CD4-positive, alpha-beta T cell treated with Interleukin-6 at 100 ng/mL for 8 hours (primary cell): Measurements from ENCODE around the gene TM9SF3.

ENCODE experiments used
- DNase-seq: peaks from one replicate; pipeline ENCODE4 v3.0.0-alpha.2; 2020; ENCODE audit warnings: mixed read lengths, low spot score

The TM9SF3 gene

DNA sequence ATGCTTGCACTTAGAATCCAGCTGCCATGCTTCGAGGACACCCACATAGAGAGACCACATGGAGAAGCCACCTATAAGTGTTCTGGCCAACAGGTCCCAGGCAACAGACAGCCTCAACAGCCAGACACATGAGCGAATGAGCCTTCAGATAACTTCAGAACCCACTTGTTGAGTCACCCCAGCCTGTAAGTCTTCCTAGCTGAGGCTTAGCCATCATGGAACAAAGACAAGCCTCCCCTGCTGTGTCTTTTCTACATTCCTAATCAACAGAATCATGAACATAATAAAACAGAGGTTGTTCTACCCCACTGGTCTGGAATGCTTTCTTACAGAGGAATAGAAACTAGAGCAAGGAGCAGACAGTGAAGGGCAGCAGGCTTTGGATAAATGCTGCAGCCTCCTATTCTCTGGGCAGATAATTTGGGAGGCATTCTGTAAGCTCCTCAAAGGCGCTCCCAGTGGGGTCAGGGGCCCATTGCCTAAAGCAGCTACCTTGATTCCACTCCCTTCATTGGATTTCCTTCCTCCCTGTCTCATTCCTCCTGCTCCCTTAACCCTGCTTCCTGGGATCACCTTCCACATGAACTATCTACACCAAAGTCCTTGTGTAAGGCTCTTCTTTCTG, 77.7 kb downstream of the TM9SF3 start:
- no peak for DNase-seq

DNA sequence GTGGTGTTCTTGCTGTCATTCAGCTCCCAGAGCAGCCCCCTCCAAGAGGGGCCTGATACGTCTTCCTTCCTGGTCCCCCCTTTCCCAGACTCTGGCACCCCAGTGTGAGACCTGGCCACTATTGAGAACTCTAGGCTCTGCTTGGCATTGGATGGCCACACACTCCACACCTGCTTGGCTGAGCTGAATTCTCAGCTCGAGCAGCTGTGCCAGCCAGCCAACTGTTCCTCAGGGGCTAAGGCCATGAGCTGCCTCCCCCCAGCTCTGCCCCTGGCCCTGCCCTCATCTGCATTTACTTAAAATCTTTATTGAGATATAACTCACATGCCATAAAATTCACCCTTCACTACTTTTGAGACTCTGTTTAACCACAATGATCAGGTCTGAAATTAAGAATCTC, 79.8 kb downstream of the TM9SF3 start:
- DNase-seq = no peak

DNA sequence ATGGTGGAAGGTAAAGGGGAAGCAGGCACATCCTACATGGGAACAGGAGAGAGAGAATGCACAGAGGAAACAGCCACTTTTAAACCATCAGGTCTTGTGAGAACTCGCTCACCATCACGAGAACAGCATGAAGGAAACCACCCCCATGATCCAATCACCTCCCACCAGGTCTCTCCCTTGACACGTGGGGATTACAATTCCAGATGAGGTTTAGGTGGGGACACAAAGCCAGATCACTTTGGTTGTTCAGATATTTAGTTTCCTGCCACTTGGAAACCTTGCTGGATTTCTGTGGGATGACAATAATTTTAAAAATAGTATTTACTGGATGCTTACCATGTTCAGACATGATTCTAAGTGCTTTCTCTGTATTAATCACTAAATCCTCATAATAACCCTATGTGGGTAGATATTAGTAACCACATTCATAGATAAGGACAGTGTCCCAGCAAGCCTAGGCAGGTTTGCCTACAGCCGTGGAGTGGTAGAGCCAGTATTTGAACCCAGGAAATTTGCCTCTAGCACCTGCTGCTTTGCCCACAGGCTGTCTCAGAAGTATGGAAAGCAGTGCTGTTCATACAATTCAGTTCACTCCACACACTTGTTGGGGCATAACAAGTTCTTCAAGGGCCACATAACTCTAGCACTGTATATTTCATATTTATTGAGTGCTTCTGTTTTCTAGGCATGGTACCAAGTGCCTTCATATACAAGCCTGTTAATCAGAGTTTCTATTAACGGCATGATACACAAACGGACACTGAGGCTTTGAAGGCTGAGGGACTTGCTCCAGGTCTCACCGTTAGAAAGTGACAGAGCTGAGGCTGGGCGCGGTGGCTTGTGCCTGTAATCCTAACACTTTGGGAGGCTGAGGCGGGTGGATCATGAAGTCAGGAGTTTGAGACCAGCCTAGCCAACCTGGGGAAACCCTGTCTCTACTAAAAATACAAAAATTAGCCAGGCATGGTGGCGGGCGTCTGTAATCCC, 81.4 kb downstream of the TM9SF3 start:
- DNase-seq = no peak

DNA sequence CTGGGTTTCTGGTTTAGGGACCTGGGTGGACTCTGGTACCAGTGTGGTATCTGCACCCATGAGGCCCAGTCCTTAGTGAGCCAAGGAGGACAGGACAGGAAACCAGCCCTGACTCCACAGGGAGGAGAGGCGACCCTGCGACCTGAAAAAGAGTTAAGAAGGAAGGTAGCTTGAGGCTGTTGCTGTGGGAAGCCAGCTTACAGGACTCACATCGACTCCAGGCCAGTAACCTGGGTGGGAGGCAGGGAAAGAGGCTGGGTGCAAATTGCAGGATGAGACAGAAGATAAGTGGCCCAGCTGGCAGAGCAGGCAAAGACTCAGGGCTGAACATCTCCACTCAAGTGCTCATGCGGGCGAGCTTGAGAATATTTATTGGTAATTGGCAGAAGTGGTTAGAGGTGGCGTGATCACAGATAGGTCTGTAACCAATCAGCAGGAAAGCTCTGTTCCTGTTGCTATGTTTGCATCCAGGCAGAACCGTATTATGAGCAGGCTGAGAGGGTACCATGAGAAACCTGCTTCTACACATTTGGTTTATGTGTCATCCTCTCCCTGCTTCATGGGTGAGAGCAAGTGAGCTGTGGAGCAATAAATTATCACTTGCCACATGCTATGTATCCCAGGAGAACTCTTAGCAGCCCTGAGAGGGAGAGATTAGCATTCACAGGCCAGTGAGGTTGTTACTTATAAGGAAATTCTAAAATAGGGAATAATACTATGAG, 84.1 kb downstream of the TM9SF3 start:
- no peak for DNase-seq

DNA sequence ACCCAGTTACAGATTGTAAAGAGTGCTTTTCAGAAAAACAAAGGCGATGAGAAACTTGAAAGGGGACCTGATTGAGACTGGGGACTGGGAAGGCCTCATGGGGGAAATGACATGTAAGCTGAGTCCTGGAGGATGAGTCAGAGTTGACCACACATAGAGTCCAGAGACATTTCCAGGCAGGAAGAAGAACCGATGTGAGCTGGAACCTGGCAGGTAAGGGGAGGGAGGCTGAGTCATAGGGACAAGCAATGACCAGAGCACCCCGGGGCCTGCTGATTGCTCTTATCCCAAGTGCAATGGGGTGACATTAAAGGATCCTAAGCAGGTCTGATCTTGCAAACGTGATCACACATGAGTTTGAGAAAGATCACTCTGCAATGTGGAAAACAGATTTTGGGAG, 84.8 kb downstream of the TM9SF3 start:
- DNase-seq = no peak

DNA sequence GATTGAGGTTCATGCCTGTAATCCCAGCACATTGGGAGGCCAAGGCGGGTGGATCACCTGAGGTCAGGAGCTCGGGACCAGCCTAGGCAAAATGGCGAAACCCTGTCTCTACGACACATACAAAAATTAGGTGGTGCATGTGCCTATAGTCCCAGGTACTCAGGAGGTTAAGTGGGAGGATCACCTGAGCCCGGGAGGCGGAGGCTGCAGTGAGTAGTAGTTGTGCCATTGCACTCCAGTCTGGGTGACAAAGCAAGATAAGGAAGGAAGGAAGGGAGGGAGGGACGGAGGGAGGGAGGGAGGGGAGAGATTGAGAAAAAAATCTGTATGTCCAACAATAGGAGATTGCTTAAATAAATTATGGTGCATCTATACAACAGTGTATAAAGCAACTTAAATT, 86.3 kb downstream of the TM9SF3 start:
- no peak for DNase-seq

DNA sequence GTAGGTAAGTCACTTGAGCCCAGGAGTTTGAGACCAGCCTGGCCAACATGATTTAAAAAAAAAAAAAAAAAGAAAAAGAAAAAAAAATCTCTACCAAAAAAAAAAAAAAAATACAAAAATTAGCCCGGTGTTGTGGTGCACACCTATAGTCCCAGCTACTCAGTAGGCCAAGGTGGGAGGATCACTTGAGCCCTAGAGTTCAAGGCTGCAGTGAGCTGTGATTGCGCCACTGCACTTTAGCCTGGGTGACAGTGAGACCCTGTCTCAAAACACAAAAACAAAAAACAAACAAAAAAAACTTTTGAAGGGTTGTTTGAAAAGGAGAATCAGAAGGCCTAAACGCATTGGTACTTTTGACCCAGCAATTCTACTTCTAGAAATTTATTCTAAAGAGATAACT, 86.8 kb downstream of the TM9SF3 start:
- no peak for DNase-seq

DNA sequence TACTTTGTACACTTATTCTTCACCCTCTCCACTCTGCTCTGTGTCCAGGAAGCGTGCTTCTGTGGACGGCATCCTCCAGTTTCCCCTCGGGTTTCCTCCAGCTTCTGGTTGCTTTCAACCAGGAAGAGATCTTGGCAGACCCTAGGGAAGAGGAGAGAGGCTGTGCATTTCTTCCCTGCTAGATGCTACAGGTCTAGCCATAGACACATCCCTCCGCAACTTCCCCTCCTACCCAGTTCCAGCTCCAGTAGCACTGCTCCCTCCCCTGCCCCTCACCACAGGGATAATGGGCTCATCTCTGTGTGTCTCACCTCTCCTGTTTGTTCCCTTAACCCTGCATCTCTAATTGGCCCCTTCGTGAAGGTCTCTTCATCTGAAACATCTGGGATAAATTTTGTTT, 89.4 kb downstream of the TM9SF3 start:
- DNase-seq = no peak

DNA sequence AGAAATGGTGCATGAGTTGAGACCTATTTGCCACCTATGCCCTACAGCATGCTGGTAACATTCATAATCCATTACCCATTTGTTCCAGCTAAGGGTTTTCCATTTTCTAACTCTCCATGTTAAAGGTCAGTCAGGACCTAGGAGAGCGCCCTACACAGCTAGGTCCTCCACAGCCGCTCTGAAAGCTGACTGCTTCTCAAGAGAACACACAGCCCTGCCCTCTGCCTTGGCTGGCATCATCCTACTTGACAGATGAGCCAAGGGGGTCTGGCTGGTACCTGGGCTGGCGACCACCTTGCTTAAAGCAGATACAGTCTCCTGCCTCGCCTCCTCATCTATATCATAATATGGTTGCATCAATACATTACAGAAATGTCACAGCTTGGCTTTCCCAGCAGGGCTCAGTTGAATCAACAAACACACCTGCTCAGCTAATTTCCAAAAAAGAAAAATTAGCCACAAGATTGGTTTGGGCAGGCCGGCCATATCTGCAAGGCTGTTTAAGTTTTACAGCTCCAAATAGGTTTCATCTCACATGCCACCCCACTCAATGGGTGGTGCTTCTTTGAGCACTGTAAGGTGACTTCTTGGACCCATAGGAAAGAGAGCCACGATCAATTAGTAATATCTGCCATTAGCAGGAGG, 90.4 kb downstream of the TM9SF3 start:
- DNase-seq = no peak

DNA sequence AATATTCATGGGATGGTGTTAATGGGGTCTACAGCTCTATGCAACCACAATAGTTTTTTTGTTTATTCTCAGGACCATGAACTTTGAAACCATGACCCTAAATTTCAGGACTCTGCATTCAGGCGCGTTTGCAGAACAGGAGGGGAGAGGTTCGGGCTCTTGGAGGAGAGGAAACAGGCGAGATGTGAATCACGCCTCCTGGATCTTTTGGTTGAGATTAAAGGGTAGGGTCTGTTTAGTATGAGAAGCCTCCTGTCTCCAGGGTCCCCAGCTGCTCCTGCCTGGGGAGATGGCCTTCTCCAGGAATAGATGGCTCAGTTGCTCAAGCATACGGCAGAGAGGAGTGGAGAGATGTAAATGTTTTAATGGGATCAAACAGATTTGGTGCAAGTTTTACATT, 91.3 kb downstream of the TM9SF3 start:
- DNase-seq = no peak

DNA sequence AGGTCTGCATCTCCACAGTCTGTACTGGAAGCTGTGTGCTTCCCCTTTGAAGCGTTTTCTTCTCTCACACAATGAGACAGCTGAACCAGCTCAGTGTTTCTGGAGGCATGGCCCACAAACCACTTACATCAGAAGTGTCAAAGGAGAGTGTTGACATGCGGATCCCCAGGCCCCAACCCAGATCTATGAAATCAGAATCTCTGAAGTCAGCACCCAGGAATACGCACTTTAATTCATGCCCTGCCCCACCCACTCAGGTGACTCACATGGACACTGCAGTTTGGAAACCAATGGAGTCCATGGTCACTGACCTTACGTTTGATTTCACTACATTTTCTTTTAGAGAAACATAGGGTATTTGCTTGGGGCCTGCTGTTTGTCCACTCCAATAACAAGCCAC, 92.1 kb downstream of the TM9SF3 start:
- no peak for DNase-seq

DNA sequence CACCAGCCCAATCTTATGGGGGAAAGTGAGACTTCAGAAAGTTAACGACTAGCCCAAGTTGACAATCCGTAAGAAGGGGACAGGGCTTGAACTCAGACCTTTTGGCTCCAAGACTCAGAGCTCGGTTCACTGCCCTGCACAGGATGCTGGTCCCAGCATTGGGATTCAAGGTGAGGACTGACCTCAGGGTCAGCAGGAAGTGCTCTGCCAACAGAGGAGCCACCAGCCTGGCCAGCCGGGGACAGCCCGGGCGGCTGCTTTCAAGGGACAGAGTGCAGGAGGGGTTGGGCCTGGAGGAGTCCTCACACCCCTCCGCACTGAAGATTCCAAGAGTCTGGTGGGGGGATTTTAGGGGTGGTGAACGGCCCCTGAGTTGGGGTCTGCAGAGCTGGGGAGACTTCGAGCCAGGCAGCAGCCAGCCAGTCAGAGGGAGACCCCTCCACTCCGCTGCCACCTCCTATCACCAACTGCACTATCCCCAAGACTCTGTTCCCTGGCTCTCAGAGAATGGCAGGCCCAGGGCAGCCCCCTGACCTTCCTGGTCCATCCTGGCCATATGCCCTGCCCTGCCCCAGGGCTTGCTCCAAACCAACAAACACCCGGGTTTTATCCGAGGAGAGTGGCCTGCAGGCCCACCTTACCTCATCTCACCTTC, 92.8 kb downstream of the TM9SF3 start:
- DNase-seq = no peak

DNA sequence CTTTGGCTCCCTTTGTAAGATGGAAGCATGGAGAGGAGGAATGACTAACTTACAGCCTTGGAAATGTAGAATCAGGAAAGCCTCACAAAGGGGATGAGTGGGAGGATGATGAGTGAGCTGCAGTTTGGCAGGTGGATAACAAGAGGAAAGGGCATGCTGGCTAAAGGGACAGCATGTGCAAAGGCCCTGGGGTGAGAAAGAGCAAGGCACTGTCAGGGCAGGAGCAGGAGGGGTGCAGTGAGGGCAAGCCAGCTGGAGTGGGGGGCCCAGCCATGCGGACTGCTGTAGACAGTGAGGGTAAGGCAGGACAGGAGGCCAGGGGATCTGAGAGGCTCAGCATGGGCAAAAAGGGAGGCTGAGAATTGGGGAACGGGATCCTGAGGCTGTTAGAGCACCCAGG, 93.6 kb downstream of the TM9SF3 start:
- DNase-seq = no peak

DNA sequence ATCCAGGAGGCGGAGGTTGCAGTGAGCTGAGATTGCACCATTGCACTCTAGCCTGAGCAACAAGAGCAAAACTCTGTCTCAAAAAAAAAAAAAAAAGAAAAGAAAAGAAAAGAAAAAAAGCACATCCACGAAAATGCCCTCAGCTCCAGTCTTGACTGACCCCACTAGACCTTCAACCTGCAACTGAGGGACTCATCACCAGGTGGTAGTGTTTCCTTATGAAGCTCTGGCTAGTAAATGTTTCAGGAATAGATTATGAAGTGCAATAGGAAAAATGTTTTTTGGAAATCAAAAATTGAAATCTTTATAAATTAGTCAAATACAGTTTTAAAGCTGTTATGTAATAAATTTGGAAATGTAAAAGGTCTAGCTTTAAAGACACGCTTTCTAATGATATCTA, 95.5 kb downstream of the TM9SF3 start:
- no peak for DNase-seq

DNA sequence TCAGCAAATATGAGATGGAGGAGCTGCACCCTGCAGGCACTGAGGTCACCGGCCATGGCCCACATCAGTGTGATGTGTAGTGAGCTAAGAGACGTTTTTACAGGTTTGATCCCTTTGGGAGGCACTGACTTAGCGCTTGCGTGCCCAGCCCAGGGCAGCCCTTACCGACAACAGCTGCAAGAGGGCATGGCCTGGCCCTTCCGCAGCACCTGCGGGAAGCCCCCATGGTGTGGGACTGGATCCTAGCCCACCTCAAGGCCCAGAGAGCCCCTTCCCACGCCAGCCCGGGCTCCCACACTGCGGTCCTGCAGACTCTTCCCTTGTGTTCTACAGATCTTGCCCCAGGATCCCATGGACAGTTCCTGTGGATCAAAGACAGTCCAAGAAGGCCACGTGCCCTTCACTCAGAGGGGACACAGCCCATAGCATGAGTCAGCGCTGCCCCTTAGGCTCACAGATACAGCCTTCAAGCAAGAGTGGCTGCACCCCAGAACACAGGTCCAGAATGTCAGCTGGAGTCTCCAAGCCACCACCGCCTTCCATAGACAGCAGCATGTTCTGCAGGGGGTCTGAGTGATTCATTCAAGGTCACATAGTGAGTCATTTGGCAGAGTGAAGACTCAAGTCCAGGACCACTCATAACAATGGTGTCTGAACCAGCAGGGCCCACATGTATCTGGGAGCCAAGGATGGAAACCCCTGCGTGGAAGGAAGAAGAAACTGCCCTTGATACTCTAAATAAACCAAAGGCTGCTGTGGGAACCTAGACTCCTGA, 98.5 kb downstream of the TM9SF3 start:
- no peak for DNase-seq

DNA sequence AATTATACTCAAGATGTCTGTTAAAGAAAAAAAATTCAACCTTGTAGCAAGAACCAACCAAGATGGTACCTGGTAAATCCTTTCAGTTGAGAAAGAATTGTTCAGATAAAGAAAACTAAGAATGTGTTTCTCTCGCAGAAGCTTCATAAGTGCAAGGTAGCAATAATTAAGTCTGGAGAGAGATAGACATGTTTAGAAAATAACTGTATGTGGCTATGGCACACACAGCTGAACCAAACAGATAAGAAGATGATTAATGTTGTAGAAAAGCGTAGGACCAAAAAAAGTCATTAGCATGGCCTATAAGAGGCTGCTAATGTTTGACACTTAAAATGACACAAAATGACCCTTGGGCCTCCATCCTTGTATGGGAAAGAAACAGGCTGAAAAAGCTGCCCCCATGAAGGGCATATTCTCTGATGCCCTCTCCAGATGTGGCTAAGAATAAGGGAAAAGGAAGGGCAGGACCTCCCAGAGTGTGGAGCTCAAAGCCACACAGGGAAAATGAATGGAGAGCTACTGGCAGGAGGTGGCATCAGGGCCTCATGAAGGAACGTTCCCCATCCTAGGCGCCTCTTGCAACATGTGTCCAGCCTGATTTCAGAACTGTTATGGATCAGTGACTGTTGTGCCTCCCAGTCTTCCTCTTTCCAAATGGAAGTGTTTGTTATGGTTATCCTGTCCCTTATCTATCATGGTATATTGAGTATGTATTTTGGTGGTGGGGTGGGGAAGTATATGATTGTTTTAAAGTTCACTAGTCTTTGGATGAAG, 103.8 kb downstream of the TM9SF3 start:
- no peak for DNase-seq

DNA sequence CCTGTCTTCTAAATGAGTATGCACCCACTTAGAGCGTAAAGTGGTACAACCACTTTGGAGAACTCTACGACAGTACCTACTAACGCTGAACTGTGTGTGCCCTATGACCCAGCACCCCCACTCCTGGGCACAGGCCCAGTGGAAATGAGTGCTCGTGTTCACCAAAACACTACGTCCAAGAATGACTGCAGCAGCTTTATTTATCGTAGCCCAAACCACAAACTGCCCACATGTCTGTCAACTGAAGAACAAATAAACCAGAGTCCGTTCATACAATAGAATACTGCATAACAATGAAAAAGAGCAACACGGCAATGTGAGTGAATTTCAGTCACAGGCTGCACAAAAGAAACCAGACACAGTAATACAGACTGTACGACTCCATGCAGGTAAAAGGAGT, 108.5 kb downstream of the TM9SF3 start:
- no peak for DNase-seq

DNA sequence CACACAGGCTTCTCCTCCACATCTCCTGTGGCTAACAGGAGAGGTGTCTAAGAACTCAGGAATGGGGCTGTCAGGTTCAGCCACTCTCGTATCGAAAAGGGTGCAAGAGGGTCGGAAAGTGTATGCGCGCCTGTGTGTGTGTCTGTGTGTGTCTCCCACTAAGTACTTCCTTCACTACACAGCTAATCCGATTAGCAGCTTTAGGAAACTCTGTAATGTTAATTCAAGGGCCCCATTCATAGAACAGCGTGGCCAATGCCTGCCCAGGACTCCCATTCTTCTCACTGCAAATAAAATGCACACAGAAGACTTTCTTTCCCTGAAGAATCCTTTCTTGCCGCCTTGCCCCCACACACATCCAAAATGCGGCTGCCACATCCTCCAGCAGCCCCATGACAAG, 112.9 kb downstream of the TM9SF3 start:
- DNase-seq = no peak

DNA sequence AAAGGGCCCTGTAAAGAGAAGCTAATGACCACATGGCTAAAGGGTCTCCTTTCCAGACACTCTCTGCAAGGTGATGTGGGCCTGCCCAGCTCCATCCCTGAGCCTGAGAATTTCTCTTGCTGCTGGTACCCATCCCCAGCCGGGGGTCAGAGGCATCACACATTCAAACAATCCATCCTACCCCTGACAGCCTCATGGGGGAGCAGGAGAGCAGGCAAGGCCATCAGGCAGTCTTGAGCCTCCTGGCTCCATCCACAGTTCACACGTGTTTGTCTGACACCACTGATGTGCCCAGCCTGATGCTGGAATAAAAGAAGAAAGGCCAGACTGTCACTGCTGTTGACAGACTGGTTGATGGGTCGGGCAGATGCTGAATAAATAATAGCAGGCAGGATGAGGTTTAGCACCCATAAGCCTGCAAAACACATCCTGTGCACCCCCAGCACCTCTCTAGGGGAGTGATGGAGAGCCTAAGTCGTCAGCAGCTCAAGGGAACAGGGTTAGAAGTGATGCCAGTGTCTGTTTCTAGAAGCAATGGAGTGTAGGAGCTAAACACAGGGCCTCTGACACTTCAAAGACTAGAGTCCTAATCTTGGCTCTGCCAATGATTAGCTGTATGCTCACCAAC, 116.6 kb downstream of the TM9SF3 start:
- DNase-seq = no peak

DNA sequence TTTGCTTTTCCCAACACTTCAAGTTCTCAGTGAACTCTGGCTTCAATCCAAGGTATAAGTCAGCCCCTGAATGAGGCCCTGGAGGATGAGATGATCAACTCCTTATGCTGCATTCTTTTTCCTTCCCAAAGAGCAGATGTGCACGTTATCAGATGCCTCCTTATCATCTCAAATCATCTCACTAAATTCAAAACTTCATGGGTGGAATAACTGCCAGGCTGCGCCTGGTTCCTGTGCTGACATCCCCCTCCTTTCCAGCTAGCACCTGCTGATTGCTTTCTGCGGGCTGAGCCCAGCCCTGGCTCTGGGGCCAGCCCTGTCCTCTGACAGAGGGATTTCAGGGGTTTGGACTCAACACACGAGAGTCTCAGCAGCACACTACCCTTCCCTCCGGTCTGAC, 118.0 kb downstream of the TM9SF3 start:
- no peak for DNase-seq
